Upper lobe of right lung (tissue), 1 donor: ENCODE results near the gene CLCNKB. TPM values are rescaled to one million over a fixed set of nuclear protein-coding genes. Genes with fewer than 3 reads are reported as not detected.

Experiments used
- ATAC-seq: fragments of 200-7000 bp; cut with Tn5 transposase; one replicate; pipeline ENCODE4 v1.9.1; 2020; ENCODE audit warnings: mild to moderate bottlenecking, moderate library complexity
- DNase-seq: peaks from one replicate; pipeline ENCODE4 v3.0.0-alpha.2; 2020
- H3K27ac ChIP-seq: fragments of 200-600 bp; one replicate; pipeline ENCODE4 v1.8.0; 2022
- H3K27me3 ChIP-seq: fragments of 200-600 bp; one replicate; pipeline ENCODE4 v1.8.0; 2022; ENCODE audit warnings: mild to moderate bottlenecking
- H3K36me3 ChIP-seq: fragments of 200-600 bp; one replicate; pipeline ENCODE4 v1.8.0; 2022
- H3K4me1 ChIP-seq: fragments of 200-600 bp; one replicate; pipeline ENCODE4 v1.8.0; 2022
- H3K4me3 ChIP-seq: fragments of 200-600 bp; one replicate; pipeline ENCODE4 v1.8.0; 2022; ENCODE audit warnings: mild to moderate bottlenecking
- H3K9me3 ChIP-seq: fragments of 200-600 bp; one replicate; pipeline ENCODE4 v1.8.0; 2022
- CTCF ChIP-seq: fragments of 200-600 bp; IDR thresholded peaks from one replicate; pipeline ENCODE4 v1.8.0; 2022; ENCODE audit warnings: antibody characterized with exemption
- intact Hi-C: fragments of 100-400 bp; cut with DNase I; formaldehyde crosslinking; loops from one replicate; pipeline ENCODE4 v1.11.0; 2022
- total RNA-seq: library from RNA; stranded (reverse); fragmentation: NEBNext Ultra II Directional; extraction: Animal tissue kit (Norgen Biotek cat#: 25700); gene quantifications from one replicate; pipeline ENCODE4 v1.2.1, GENCODE V29; 2021
- donor health status: DM: no; HTN: yes; CAD: no; lungs with severe emphysema.

Gene CLCNKB
- total RNA-seq, 1 donor from 2014 or later = 0.35 TPM

DNA sequence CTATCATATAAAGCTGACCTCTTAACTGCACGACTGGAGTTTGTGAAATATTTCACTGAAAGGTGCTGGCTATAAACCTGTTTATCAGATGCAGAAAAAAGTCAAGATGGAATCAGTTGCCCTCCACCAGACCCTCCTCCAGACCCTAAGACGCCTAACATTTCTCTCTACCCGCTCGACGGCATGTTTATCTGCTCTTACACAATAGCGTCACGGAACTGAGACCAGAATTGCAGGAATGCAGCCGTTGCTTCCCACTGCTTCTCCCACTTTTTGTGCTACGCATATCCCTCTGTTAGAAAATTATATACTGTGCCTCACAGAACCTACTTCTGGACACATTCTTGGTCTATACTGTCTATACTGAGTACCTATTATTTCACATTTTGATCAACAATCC, 58.0 kb downstream of the CLCNKB start:
- intact Hi-C loops = no loop called here
- DNase-seq = no peak
- no peaks in the 10 kb centered on the region for H3K36me3 ChIP-seq
- no peak for ATAC-seq
- TF ChIP-seq CTCF = no peak
- no peaks in the 10 kb centered on the region for H3K4me1 ChIP-seq
- H3K27ac ChIP-seq = no peak overlapping the region
- H3K27me3 ChIP-seq = no peaks in the 10 kb centered on the region
- H3K4me3 ChIP-seq = no peak overlapping the region
- no peaks in the 10 kb centered on the region for H3K9me3 ChIP-seq

Other genes with a start within 250 kb of the CLCNKB start
- gene UQCRHL, start 236.1 kb upstream of the CLCNKB start, total RNA-seq = 0.93 TPM
- 53.1 TPM for gene SPEN, start 196.1 kb upstream of the CLCNKB start, total RNA-seq
- 42.3 TPM for gene ZBTB17, start 67.7 kb upstream of the CLCNKB start, total RNA-seq
- gene SRARP, start 39.5 kb upstream of the CLCNKB start, total RNA-seq = not detected
- gene HSPB7, start 25.7 kb upstream of the CLCNKB start, total RNA-seq = 10.7 TPM
- not detected for gene CLCNKA, start 21.7 kb upstream of the CLCNKB start, total RNA-seq
- gene FAM131C, start 29.9 kb downstream of the CLCNKB start, total RNA-seq = not detected
- 44.8 TPM for gene EPHA2, start 112.3 kb downstream of the CLCNKB start, total RNA-seq
- 11.9 TPM for gene ARHGEF19, start 168.9 kb downstream of the CLCNKB start, total RNA-seq
- gene CPLANE2, start 193.4 kb downstream of the CLCNKB start, total RNA-seq = 11.7 TPM